Immature natural killer cell (primary cell): ENCODE results near the gene MVD. TPM values are rescaled to one million over a fixed set of nuclear protein-coding genes. Genes with fewer than 3 reads are reported as not detected.

Experiments
- DNase-seq, 3 donors: peaks; one replicate each; pipeline ENCODE4 v3.0.0; 2022; ENCODE audit warnings: mixed read lengths in 1 of 3
- H3K27ac Mint-ChIP-seq, 6 donors: one replicate each; pipeline ENCODE4 v1.8.0; 2020; ENCODE audit warnings: mixed read lengths in 6 of 6, mild to moderate bottlenecking in 5 of 6, inconsistent platforms in 4 of 6, moderate library complexity in 3 of 6
- H3K27me3 Mint-ChIP-seq, 3 donors: one replicate each; pipeline ENCODE4 v1.8.0; 2020 to 2021; ENCODE audit warnings: low read depth in 3 of 3, mild to moderate bottlenecking in 3 of 3, mixed read lengths in 3 of 3, moderate library complexity in 3 of 3, inconsistent platforms in 1 of 3
- H3K36me3 Mint-ChIP-seq, 3 donors: one replicate each; pipeline ENCODE4 v1.8.0; 2020; ENCODE audit warnings: mixed read lengths in 3 of 3, inconsistent platforms in 2 of 3, mild to moderate bottlenecking in 2 of 3
- H3K4me1 Mint-ChIP-seq, 2 donors: one replicate each; pipeline ENCODE4 v1.8.0; 2020; ENCODE audit warnings: inconsistent platforms in 2 of 2, mild to moderate bottlenecking in 2 of 2, mixed read lengths in 2 of 2, moderate library complexity in 1 of 2
- H3K4me3 Mint-ChIP-seq, 5 donors: one replicate each; pipeline ENCODE4 v1.8.0; 2020; ENCODE audit warnings: mild to moderate bottlenecking in 5 of 5, mixed read lengths in 5 of 5, inconsistent platforms in 3 of 5, moderate library complexity in 3 of 5
- H3K9me3 Mint-ChIP-seq, 6 donors: one replicate each; pipeline ENCODE4 v1.8.0; 2020; ENCODE audit warnings: mild to moderate bottlenecking in 6 of 6, mixed read lengths in 6 of 6, inconsistent platforms in 4 of 6, moderate library complexity in 3 of 6
- polyA plus RNA-seq, 3 donors: library from polyadenylated mRNA; unstranded; fragments of 300-500 nt; fragmentation: Illumina TruSeq; gene quantifications; one replicate each; pipeline ENCODE4 v1.2.3, GENCODE V29; 2021

Gene MVD
- polyA plus RNA-seq, 3 donors from 2014 or later, result 79.4 to 96.6 (median 87.6) TPM

DNA sequence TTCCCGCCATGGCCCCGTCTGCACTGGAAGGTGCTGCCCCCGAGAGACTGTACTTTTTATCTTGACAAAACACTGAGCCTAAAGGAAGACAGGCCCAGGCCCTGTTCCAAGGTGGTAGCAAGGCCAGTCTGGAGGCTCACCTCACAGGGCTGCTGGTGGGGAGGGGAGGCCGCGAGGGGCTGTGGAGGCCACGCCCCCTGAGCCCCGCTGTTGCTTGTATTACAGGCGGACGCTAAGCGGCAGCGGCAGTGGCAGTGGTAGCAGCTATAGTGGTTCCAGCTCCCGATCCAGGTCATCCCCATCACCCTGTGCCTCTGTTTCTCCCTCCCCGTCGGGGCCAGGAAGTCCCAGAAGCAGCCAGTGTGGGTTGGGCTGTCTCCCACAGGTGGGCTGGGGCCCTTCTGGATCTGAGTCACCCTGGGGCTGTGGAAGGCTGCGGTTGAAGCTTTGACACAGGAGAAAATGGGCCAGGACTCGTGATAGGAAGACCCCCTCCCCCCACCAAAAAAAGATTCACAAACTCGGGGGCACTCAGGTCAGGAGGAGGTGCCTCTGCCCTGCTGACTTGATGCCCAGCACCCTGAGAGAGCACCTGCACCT lies 37.8 kb downstream of the MVD start:
- Mint-ChIP-seq H3K27me3 (peaks cover 11 to 14% (median 12%) of the 10 kb centered on the region in 3 donors), H3K27ac (no peak overlapping the region), H3K4me3 (no peak overlapping the region), H3K4me1 (peaks cover 10 to 19% of the 10 kb centered on the region in 2 donors), H3K36me3 (peaks cover 3 to 23% (median 9%) of the 10 kb centered on the region in 3 donors), H3K9me3 (no peaks in the 10 kb centered on the region)
- DNase-seq, result no peak

DNA sequence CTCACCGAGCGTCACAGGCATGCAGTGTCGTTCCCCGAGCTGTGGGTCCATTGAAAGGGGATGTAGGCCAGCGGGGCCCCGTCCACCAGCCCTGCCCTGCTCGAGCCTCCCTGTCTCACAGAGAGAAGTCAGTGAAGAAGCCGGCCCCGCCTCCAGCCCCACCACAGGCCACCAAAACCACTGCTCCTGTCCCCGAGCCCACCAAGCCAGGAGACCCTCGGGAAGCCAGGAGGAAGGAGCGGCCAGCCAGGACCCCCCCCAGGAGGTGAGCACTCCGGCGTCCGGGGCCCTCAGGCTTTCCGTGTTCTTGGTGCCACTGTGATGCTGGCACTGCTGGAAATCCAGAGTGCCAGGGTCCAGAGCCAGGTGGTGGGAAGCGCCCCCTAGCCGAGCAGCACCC lies 38.4 kb downstream of the MVD start:
- peak overlapping the region in 1 of 6 donors; percentile 49 for H3K27ac Mint-ChIP-seq
- H3K27me3 Mint-ChIP-seq, result peaks cover 17 to 20% (median 17%) of the 10 kb centered on the region in 3 donors
- H3K9me3 Mint-ChIP-seq, result no peaks in the 10 kb centered on the region
- no peak for DNase-seq
- H3K36me3 Mint-ChIP-seq, result peaks cover 3 to 27% (median 9%) of the 10 kb centered on the region in 3 donors
- H3K4me3 Mint-ChIP-seq, result no peak overlapping the region
- H3K4me1 Mint-ChIP-seq, result peaks cover 16 to 25% of the 10 kb centered on the region in 2 donors

DNA sequence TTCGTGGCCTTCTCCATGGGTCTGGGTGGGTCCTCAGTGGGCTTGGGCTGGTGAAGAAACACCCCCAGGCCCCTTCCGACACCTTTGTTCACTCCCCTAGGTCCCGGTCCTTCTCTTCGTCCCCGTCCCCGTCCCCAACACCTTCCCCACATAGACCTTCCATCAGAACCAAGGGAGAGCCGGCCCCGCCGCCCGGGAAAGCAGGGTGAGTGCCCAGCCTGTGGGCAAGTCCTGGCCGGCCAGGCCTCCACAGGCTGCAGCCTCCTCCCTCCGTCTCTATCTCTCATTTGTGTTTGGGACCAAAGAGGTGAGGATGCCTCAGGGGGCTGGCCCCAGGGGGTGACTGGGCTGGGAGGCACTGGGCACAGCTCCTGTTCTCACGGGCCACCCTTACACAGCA lies 39.0 kb downstream of the MVD start:
- Mint-ChIP-seq H3K4me1 (peaks cover 22 to 31% of the 10 kb centered on the region in 2 donors), H3K27me3 (peaks cover 17 to 24% (median 20%) of the 10 kb centered on the region in 3 donors), H3K27ac (peak overlapping the region; percentile 34 to 90 (median 66)), H3K9me3 (no peaks in the 10 kb centered on the region), H3K36me3 (peaks cover 3 to 28% (median 9%) of the 10 kb centered on the region in 3 donors), H3K4me3 (no peak overlapping the region)
- no peak for DNase-seq

DNA sequence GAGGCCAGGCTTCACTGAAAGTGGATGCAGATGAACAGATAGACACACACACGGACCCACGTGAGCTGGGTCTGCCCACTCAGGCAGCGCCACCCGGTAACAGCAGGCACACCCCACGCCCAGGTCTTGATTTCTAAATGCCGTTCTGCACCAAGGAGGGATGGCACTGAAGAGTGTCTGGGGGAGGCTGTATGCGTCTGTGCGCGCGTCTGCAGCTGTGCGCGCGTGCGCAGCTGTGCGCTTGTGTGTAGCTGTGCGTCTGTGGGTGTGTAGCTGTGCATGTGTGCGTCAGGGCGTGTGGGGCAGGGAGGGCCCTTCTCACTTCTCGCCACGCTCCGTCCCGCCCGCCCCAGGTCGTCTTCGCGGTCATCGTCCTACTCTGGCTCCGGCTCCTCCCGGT lies 40.0 kb downstream of the MVD start:
- H3K4me3 Mint-ChIP-seq, result peak overlapping the region in 1 of 5 donors; percentile 66
- peaks cover 17 to 25% (median 20%) of the 10 kb centered on the region in 3 donors for H3K27me3 Mint-ChIP-seq
- peaks cover 3 to 28% (median 9%) of the 10 kb centered on the region in 3 donors for H3K36me3 Mint-ChIP-seq
- no peaks in the 10 kb centered on the region for H3K9me3 Mint-ChIP-seq
- H3K27ac Mint-ChIP-seq, result peak overlapping the region in 5 of 6 donors; percentile 61 to 99 (median 82)
- H3K4me1 Mint-ChIP-seq, result peaks cover 32 to 41% of the 10 kb centered on the region in 2 donors
- DNase-seq, result no peak

DNA sequence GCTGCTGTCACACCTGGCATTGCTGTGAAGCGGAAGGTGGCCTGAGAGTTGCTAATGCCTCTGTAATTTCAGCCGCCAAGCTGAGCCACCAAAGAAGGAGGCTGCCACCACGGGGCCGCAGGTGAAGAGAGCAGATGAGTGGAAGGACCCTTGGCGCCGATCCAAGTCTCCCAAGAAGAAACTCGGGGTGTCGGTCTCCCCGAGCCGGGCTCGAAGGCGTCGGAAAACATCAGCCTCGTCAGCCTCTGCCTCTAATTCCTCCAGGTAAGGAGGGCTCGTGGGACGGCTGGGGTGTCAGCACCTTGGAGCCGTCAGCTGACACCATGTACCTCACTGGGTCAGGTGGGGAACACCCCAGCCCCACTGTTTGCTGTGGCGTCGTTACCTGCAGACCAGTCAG lies 40.8 kb downstream of the MVD start:
- Mint-ChIP-seq H3K27ac (peak overlapping the region; percentile 75 to 100 (median 99)), H3K27me3 (peaks cover 17 to 25% (median 20%) of the 10 kb centered on the region in 3 donors), H3K36me3 (peaks cover 3 to 24% (median 9%) of the 10 kb centered on the region in 3 donors), H3K4me1 (peaks cover 37 to 44% of the 10 kb centered on the region in 2 donors), H3K9me3 (no peaks in the 10 kb centered on the region), H3K4me3 (no peak overlapping the region)
- DNase-seq, result no peak

DNA sequence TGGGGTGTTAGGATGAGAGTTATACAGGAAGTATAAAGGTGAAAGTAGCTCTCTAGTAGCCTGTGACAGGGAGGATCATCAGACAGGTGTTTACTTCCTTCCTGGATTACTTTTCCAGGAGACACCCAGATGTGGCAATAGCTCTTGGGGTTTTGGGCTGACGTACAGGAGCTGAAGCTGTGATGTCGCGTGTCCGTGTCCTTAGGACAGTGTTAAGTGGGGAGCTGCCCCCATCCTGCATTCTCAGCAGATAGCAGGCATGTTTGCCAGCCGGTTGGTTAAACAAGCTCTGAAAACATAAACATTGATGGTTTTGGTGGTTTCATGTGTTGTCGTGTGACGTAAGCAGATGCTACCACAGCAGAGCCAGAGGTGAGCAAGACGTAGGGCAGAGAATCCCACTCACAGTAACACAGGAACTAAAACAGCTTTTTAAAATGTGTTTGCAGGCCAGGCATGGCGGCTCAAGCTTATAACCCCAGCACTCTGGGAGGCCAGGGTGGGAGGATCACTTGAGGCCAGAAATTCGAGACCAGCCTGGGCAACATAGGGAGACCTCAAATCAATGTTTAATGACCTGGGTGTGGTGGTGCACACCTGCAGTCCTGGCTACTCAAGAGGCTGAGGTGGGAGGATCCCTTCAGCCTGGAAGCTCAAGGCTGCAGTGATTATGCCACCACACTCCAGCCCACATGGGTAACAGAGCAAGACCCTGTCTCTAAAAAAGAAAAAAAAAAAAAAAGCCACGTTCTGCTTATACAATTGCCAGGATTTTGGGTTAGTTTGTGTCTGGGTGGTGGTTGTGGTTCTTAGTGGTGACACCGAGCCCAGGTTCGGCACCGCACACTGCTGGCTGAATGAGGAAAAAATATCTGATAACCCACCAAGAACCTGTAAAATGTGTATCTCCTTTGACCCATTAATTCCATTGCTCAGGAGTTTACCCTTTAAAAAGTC lies 42.8 kb downstream of the MVD start:
- peak overlapping the region; percentile 94 to 100 (median 99) for H3K27ac Mint-ChIP-seq
- peaks cover 17 to 29% (median 20%) of the 10 kb centered on the region in 3 donors for H3K27me3 Mint-ChIP-seq
- peak; percentile 96 to 97 (median 97) for DNase-seq
- H3K4me1 Mint-ChIP-seq, result peaks cover 40 to 47% of the 10 kb centered on the region in 2 donors
- peaks cover 0 to 14% (median 3%) of the 10 kb centered on the region in 3 donors for H3K36me3 Mint-ChIP-seq
- no peaks in the 10 kb centered on the region for H3K9me3 Mint-ChIP-seq
- peak overlapping the region; percentile 56 to 82 (median 72) for H3K4me3 Mint-ChIP-seq

DNA sequence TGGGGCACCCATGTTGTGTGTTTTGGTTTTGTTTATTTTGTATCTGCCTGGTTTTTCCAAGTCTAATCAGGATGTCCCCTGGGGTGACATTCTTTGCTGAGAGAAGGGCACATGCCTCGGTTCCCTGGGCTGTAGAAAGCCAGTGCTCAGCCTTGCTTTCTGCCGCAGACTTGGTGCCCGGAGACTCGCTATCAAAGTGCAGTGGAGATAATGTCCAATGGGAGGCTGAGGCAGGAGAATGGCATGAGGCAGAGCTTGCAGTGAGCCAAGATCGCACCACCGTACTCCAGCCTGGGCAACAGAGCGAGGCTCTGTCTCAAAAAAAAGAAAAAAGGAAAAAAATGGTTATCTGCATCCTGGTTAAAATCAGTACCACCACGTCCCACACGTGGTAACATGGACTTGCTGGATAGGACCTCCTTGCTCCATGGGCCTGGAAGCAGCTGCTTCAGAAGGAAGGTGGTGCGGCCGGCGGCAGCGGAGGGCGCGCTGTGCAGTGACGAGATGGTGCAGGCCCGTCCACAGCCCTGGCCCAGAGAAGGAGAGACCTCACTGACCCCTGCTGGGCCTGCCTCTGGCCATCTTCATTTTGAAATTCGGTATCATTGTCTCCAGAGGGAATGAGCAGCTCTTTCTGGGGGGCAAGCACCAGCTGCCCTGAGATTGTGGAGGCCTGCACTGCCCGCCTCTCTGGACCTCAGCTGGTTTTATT lies 43.8 kb downstream of the MVD start:
- DNase-seq, result no peak
- Mint-ChIP-seq H3K27ac (peak overlapping the region; percentile 94 to 100 (median 99)), H3K4me1 (peaks cover 40 to 47% of the 10 kb centered on the region in 2 donors), H3K27me3 (peaks cover 17 to 31% (median 20%) of the 10 kb centered on the region in 3 donors), H3K9me3 (no peaks in the 10 kb centered on the region), H3K4me3 (peak overlapping the region; percentile 56 to 82 (median 72)), H3K36me3 (peaks cover 0 to 19% (median 7%) of the 10 kb centered on the region in 3 donors)

DNA sequence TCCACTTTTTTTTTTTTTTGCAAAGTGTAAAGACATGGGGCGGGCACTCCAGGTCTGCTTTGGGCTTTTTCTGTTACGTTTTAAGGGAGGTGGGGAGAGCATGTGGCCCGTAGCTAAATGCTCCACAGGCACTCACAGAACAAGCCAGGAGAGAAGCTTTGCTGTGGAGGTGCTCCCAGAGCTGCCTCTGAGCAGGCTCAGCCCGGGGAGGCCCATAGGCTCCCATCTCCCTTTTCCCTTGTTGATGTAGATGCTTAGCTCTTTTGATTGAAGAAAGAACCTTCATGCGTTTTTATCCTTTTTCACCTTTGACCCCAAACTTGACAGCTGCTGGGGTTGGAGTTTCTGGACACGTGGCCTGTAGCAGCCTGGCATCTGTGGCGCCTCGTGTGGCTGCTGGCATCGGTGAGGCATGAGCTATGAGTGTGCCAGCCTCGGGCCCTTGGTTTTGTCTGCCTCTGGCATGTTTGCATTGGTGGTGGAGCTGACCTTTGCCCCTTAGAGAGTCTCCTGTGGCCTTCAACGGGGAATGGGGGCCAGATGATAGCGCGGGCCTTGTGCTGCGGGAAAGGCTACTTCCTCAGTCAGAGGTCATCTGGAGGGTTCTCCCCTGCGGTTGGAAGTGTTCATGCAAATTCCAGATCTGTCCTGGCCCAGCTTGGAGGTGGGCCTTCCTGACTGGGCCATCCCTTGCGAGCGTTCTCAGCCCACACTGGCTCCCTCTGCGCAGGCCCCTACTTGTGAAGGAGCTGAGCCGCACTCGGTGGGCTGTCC lies 44.5 kb downstream of the MVD start:
- Mint-ChIP-seq H3K27ac (peak overlapping the region; percentile 94 to 100 (median 99)), H3K4me3 (peak overlapping the region in 1 of 5 donors; percentile 82), H3K36me3 (peaks cover 0 to 17% (median 13%) of the 10 kb centered on the region in 3 donors), H3K4me1 (peaks cover 44 to 49% of the 10 kb centered on the region in 2 donors), H3K27me3 (peaks cover 17 to 31% (median 18%) of the 10 kb centered on the region in 3 donors), H3K9me3 (no peaks in the 10 kb centered on the region)
- no peak for DNase-seq

DNA sequence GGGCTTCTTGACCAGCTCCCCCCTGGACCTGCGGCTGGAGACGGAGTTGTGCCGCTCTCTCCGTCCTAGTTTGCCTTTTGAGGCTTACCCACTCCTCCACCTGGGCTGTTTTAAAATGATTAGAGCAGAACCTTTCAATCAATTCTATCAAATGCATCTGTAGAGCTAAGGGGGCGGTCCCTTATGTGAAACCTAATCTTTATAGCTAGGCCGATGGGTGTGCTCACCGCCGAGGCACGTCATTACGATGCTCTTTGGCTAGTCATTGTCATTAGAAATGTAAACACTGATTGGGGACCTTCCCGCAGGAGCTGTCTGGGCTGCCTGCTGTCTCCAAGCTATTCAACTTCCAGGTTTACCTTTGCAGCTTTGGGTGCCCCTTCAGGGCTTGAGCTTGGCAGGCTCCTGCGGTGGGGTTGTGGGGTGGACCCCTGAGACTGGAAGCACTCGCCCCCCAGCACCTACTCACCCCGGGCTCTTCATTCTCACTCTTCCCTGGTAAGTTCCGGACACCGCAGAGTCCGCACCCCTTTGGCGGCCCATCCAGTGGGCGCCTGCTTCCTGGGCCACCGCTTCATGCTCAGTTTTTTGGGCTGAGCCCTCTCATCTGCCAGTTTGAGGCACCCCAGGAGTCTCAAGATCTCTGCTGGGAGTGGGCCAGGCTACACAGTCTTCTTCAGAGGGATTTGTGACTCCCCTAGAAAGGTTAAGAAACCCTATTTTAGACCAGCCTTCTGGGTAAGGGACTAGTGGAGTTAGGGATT lies 45.4 kb downstream of the MVD start:
- Mint-ChIP-seq H3K4me1 (peaks cover 46 to 47% of the 10 kb centered on the region in 2 donors), H3K27ac (peak overlapping the region; percentile 94 to 100 (median 99)), H3K9me3 (no peaks in the 10 kb centered on the region), H3K27me3 (peaks cover 17 to 32% (median 18%) of the 10 kb centered on the region in 3 donors), H3K36me3 (peaks cover 0 to 19% (median 13%) of the 10 kb centered on the region in 3 donors), H3K4me3 (no peak overlapping the region)
- DNase-seq, result no peak

DNA sequence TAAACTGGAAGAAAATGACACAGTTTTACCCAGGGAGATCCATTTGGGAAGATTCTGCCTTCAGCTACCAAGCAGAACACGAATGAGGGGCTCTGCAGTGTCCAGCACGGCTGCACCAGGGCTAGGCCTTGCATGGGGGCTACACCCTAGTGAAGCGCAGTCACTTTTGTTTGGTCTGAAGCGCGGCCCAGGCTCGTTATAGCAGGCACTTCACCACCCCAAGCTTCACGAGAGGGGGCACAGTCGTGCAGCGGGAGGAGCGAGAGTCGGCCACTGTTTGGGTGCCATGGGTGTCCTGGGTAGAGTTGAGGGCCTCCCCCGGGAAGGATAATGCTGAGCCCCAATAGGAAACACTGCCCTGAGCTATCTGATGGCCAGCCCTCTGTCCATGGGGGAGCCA lies 46.2 kb downstream of the MVD start:
- H3K4me1 Mint-ChIP-seq, result peaks cover 44 to 47% of the 10 kb centered on the region in 2 donors
- peak overlapping the region; percentile 94 to 100 (median 99) for H3K27ac Mint-ChIP-seq
- peaks cover 15 to 32% (median 18%) of the 10 kb centered on the region in 3 donors for H3K27me3 Mint-ChIP-seq

DNA sequence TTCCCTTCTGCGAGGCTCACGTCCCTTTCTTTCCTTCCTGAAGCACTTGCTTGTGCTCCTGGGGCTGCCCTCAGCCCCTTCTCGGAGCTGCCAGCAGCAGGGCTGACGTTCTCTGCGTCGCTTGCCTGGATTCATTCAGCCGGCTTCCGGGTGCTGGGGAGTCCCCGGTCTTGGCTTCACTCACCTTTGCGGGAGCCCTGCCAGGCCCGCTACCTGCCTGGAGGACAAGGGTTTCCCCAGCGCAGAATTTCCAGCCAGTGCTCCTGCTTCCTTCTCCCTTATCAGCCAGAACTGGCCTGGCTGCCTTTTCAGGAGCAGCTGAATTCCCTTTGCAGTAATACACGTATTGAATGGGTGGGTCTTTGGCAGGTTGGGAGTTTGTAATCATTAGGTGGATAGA lies 46.6 kb downstream of the MVD start:
- peaks cover 40 to 47% of the 10 kb centered on the region in 2 donors for H3K4me1 Mint-ChIP-seq
- H3K4me3 Mint-ChIP-seq, result no peak overlapping the region

More for the DNA sequence above, 46.2 kb downstream of the MVD start:
- Mint-ChIP-seq H3K9me3 (no peaks in the 10 kb centered on the region), H3K4me3 (no peak overlapping the region), H3K36me3 (peaks cover 0 to 19% (median 13%) of the 10 kb centered on the region in 3 donors)
- no peak for DNase-seq

More for the DNA sequence above, 46.6 kb downstream of the MVD start:
- no peak for DNase-seq
- peaks cover 13 to 32% (median 18%) of the 10 kb centered on the region in 3 donors for H3K27me3 Mint-ChIP-seq
- no peaks in the 10 kb centered on the region for H3K9me3 Mint-ChIP-seq
- H3K36me3 Mint-ChIP-seq, result peaks cover 0 to 19% (median 13%) of the 10 kb centered on the region in 3 donors
- peak overlapping the region; percentile 68 to 100 (median 99) for H3K27ac Mint-ChIP-seq
